WTC11 (cell line): ENCODE measurements around the gene LARGE1.

ENCODE experiments used
- TF ChIP-seq, protein P1 (sequence below): sonication (generic); formaldehyde crosslinking; IDR thresholded peaks from 2 replicates; pipeline ENCODE4 v1.8.1; 2022; ENCODE audit warnings: low read depth, mild to moderate bottlenecking, moderate library complexity, missing genetic modification reagents, borderline replicate concordance
- TF ChIP-seq, protein P2 (sequence below): fragments of 200-600 bp; IDR thresholded peaks from 2 replicates; pipeline ENCODE4 v1.8.0; 2022; ENCODE audit warnings: antibody characterized with exemption

DNA sequence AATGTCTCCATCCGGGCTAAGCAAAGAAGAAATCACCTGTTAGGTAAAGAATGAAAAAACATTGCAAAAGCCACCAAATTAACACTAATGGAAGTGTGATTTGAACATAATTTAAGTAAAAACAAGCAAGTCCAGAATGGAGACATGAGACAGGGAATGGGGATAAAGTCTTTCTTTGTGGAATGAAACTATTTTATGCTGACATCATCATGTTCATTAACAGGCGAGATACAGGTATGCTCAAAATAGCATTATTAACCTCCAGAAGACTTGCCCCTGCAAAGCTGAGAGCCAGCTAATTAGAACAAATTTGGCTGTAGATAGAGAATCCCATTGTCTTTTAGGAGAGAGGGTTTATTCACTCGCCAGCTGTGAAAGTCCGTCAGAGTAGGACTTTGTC is 4.9 kb upstream of the LARGE1 start:
- TF ChIP-seq, protein P1, sequence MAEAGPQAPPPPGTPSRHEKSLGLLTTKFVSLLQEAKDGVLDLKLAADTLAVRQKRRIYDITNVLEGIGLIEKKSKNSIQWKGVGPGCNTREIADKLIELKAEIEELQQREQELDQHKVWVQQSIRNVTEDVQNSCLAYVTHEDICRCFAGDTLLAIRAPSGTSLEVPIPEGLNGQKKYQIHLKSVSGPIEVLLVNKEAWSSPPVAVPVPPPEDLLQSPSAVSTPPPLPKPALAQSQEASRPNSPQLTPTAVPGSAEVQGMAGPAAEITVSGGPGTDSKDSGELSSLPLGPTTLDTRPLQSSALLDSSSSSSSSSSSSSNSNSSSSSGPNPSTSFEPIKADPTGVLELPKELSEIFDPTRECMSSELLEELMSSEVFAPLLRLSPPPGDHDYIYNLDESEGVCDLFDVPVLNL: no peak
- TF ChIP-seq, protein P2, sequence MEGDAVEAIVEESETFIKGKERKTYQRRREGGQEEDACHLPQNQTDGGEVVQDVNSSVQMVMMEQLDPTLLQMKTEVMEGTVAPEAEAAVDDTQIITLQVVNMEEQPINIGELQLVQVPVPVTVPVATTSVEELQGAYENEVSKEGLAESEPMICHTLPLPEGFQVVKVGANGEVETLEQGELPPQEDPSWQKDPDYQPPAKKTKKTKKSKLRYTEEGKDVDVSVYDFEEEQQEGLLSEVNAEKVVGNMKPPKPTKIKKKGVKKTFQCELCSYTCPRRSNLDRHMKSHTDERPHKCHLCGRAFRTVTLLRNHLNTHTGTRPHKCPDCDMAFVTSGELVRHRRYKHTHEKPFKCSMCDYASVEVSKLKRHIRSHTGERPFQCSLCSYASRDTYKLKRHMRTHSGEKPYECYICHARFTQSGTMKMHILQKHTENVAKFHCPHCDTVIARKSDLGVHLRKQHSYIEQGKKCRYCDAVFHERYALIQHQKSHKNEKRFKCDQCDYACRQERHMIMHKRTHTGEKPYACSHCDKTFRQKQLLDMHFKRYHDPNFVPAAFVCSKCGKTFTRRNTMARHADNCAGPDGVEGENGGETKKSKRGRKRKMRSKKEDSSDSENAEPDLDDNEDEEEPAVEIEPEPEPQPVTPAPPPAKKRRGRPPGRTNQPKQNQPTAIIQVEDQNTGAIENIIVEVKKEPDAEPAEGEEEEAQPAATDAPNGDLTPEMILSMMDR: no peak
